HepG2 (cell line): ENCODE data around the gene FAM222A. TPM values are rescaled to one million over a fixed set of nuclear protein-coding genes. Genes with fewer than 3 reads are reported as not detected.

Experiments used
- ARNTL ChIP-seq: sonication (generic); formaldehyde crosslinking; IDR thresholded peaks from 2 replicates; pipeline ENCODE4 v1.4.0; 2020; ENCODE audit warnings: mild to moderate bottlenecking, missing genetic modification reagents
- CCAR2 ChIP-seq: fragments of 200-400 bp; formaldehyde crosslinking; optimal IDR thresholded peaks from 2 replicates; pipeline ENCODE3; 2018; ENCODE audit warnings: low read depth, mild to moderate bottlenecking, low read length, moderate library complexity
- CEBPB ChIP-seq: IDR thresholded peaks from 2 replicates; pipeline ENCODE4 v1.6.1; 2011; ENCODE audit warnings: low read depth, low read length, improper control_type of control experiment, borderline replicate concordance
- MYPOP ChIP-seq: sonication (generic); formaldehyde crosslinking; IDR thresholded peaks from 2 replicates; pipeline ENCODE4 v1.8.1; 2023; ENCODE audit warnings: mild to moderate bottlenecking, moderate library complexity, missing genetic modification reagents
- NCOA5 ChIP-seq: sonication (generic); formaldehyde crosslinking; IDR thresholded peaks from 2 replicates; pipeline ENCODE4 v1.4.0; 2020; ENCODE audit warnings: missing genetic modification reagents
- ONECUT2 ChIP-seq: sonication (generic); formaldehyde crosslinking; IDR thresholded peaks from 2 replicates; pipeline ENCODE4 v1.4.0; 2020; ENCODE audit warnings: missing genetic modification reagents
- RAD51 ChIP-seq: fragments of 450-650 bp; IDR thresholded peaks from 2 replicates; pipeline ENCODE4 v1.6.1; 2016; ENCODE audit warnings: borderline replicate concordance
- RBM39 ChIP-seq: fragments of 200-400 bp; formaldehyde crosslinking; IDR thresholded peaks from one replicate; pipeline ENCODE4 v1.6.1; 2018; ENCODE audit warnings: antibody characterized with exemption, mild to moderate bottlenecking, low read depth, low read length; ENCODE audit not compliant: poor library complexity, severe bottlenecking
- SRSF1 ChIP-seq: fragments of 200-400 bp; formaldehyde crosslinking; optimal IDR thresholded peaks from 2 replicates; pipeline ENCODE3; 2017; ENCODE audit warnings: mild to moderate bottlenecking, low read depth, low read length, moderate library complexity
- THYN1 ChIP-seq: sonication (generic); formaldehyde crosslinking; IDR thresholded peaks from 2 replicates; pipeline ENCODE4 v1.8.1; 2023; ENCODE audit warnings: low read depth, mild to moderate bottlenecking, moderate library complexity, missing genetic modification reagents, borderline replicate concordance
- ZBTB40 ChIP-seq, 2 experiments: fragments of 450-650 bp in 1 of 2; sonication (generic) in 1 of 2; formaldehyde crosslinking in 1 of 2; IDR thresholded peaks; 2 replicates each; pipeline versions ENCODE4 v1.6.1 to v1.8.0; 2016 to 2022; ENCODE audit warnings: antibody characterized with exemption in 1 of 2, mild to moderate bottlenecking in 1 of 2, missing genetic modification reagents in 1 of 2
- ZNF383 ChIP-seq: sonication (generic); formaldehyde crosslinking; IDR thresholded peaks from 2 replicates; pipeline ENCODE4 v1.4.0; 2020; ENCODE audit warnings: missing genetic modification reagents, mild to moderate bottlenecking, borderline replicate concordance
- ZNF660 ChIP-seq: sonication (generic); formaldehyde crosslinking; IDR thresholded peaks from 2 replicates; pipeline ENCODE4 v1.5.1; 2020; ENCODE audit warnings: mild to moderate bottlenecking, low read depth, missing genetic modification reagents, borderline replicate concordance
- ZSCAN5A ChIP-seq: sonication (generic); formaldehyde crosslinking; IDR thresholded peaks from 2 replicates; pipeline ENCODE4 v1.8.0; 2022; ENCODE audit warnings: mild to moderate bottlenecking, missing genetic modification reagents, borderline replicate concordance
- polyA plus RNA-seq, 8 experiments: library from polyadenylated mRNA; depleted of rRNA in 3 of 8; stranded (reverse) in 7 of 8; unstranded in 1 of 8; fragments of >200 nt; fragmentation: Illumina TruSeq in 4 of 8; extraction: Trizol in 4 of 8; gene quantifications; 2 replicates each; pipeline versions ENCODE4 v1.2.1 to v1.2.3, GENCODE V29; 2011 to 2016; ENCODE audit warnings: low read depth in 4 of 8, missing spikeins in 1 of 8, mixed read lengths in 1 of 8; ENCODE audit not compliant: insufficient read depth in 1 of 8
- total RNA-seq, 5 experiments: library from RNA; depleted of rRNA; stranded (reverse); fragments of >200 nt; fragmentation: Illumina TruSeq; extraction: Trizol; gene quantifications; 2 replicates each; pipeline ENCODE4 v1.2.3, GENCODE V29; 2016; ENCODE audit warnings: low read depth in 1 of 5

FAM222A gene
- total and polyA plus RNA-seq, 2 of the 13 experiments (the other 11 are each of a cell fraction or from before 2014, with no cell fraction given) = 2.7 to 9.6 TPM

- TF ChIP-seq ZBTB40 (IDR thresholded peaks at IDR 0.05) = no peak
- no peak for TF ChIP-seq ZBTB40 (CRISPR knock-in tag; IDR thresholded peaks at IDR 0.05)
- no peak for TF ChIP-seq NCOA5 (CRISPR knock-in tag)
- TF ChIP-seq ZSCAN5A (CRISPR knock-in tag) = no peak
- no peak for TF ChIP-seq CEBPB
- no peak for TF ChIP-seq RAD51
- no peak for TF ChIP-seq RBM39
- TF ChIP-seq SRSF1 = peak; percentile 74
- TF ChIP-seq ONECUT2 = no peak
- TF ChIP-seq ZNF660 (CRISPR knock-in tag) = no peak
- no peak for TF ChIP-seq THYN1 (CRISPR knock-in tag)
- no peak for TF ChIP-seq MYPOP (CRISPR knock-in tag)
- TF ChIP-seq ZNF383 (CRISPR knock-in tag) = no peak
- TF ChIP-seq CCAR2 = no peak
- TF ChIP-seq ARNTL (CRISPR knock-in tag) = no peak
Observed at GRCh38 chr12:109711596-109712461, 1.8 kb upstream of the FAM222A start (continued).
